ENCODE measurements around the gene TIMM44. TPM values are rescaled to one million over a fixed set of nuclear protein-coding genes. Genes with fewer than 3 reads are reported as not detected.
A peak's percentile ranks its signal among the peaks of the same experiment; 100 is the strongest.

The TIMM44 gene
- polyA plus RNA-seq, 3 donors, result 9.5 to 33.2 (median 10.4) TPM

- DNase-seq, result no peak
- H3K36me3 ChIP-seq (replicated peaks in 1 of 2; ENCODE audit: control insufficient read depth in 1 of 2, insufficient read depth in 2 of 2, low read length in 2 of 2), result peaks cover 71 to 99% of the 10 kb centered on the region in 2 donors
- Mint-ChIP-seq H3K36me3 (peaks cover 69 to 92% of the 10 kb centered on the region in 2 donors), H3K4me1 (peaks cover 4% of the 10 kb centered on the region), H3K27me3 (ENCODE audit: low read depth in 3 of 3) (no peaks in the 10 kb centered on the region), H3K27ac (peak overlapping the region in 1 of 7 donors; percentile 46), H3K4me3 (no peak overlapping the region), H3K9me3 (no peaks in the 10 kb centered on the region)
- no peak overlapping the region for H3K4me3 ChIP-seq (replicated peaks in 1 of 3; ENCODE audit: low read depth in 2 of 3, low read length in 3 of 3)
- H3K4me2 ChIP-seq (replicated peaks; ENCODE audit: extremely low read depth, low read length, poor library complexity, severe bottlenecking), result no peak overlapping the region
- H3K27me3 ChIP-seq (ENCODE audit: control insufficient read depth in 2 of 2, insufficient read depth in 2 of 2, low read length in 2 of 2), result no peaks in the 10 kb centered on the region
- intact Hi-C loops (cut with micrococcal nuclease), result no loop called here
- no peak for TF ChIP-seq CTCF (IDR thresholded peaks at IDR 0.05)
- peaks cover 50% of the 10 kb centered on the region for H3K79me2 ChIP-seq (ENCODE audit: insufficient read depth, low read length)
- H3K4me1 ChIP-seq (ENCODE audit: control insufficient read depth in 1 of 2, insufficient read depth in 2 of 2, low read length in 2 of 2), result no peaks in the 10 kb centered on the region
- H4K20me1 ChIP-seq (ENCODE audit: insufficient read depth, low read length), result peaks cover 75% of the 10 kb centered on the region
- H3K9ac ChIP-seq (ENCODE audit: insufficient read depth, low read length, poor library complexity, severe bottlenecking), result no peak overlapping the region
- WGBS (ENCODE audit: insufficient coverage), result 39% methylated on average over 5 of the region's 7 CpGs
- peak overlapping the region in 1 of 2 donors; percentile 36 for H3K27ac ChIP-seq (ENCODE audit: low read depth in 1 of 2, low read length in 2 of 2)
- no peaks in the 10 kb centered on the region for H3K9me3 ChIP-seq (replicated peaks in 1 of 2; ENCODE audit: control insufficient read depth in 1 of 2, insufficient read depth in 1 of 2, low read length in 2 of 2)
- no peak overlapping the region for H2AFZ ChIP-seq (ENCODE audit: insufficient read depth, low read depth, low read length, poor library complexity, severe bottlenecking)
Measured at GRCh38 chr19:7985481-7985911, 42.0 kb upstream of the TIMM44 start.

- H3K9ac ChIP-seq (ENCODE audit: insufficient read depth, low read length, poor library complexity, severe bottlenecking), result no peak overlapping the region
Measured at GRCh38 chr19:7983995-7984837, 40.8 kb upstream of the TIMM44 start.

More at GRCh38 chr19:7983995-7984837, 40.8 kb upstream of the TIMM44 start:
- no peaks in the 10 kb centered on the region for H3K27me3 Mint-ChIP-seq (ENCODE audit: low read depth in 3 of 3)
- Histone ChIP-seq H3K27ac (ENCODE audit: low read depth in 1 of 2, low read length in 2 of 2) (no peak overlapping the region), H3K27me3 (ENCODE audit: control insufficient read depth in 2 of 2, insufficient read depth in 2 of 2, low read length in 2 of 2) (no peaks in the 10 kb centered on the region), H3K9me3 (replicated peaks in 1 of 2; ENCODE audit: control insufficient read depth in 1 of 2, insufficient read depth in 1 of 2, low read length in 2 of 2) (no peaks in the 10 kb centered on the region), H3K79me2 (ENCODE audit: insufficient read depth, low read length) (peaks cover 43% of the 10 kb centered on the region), H2AFZ (ENCODE audit: insufficient read depth, low read depth, low read length, poor library complexity, severe bottlenecking) (no peak overlapping the region), H3K4me2 (replicated peaks; ENCODE audit: extremely low read depth, low read length, poor library complexity, severe bottlenecking) (no peak overlapping the region), H3K36me3 (replicated peaks in 1 of 2; ENCODE audit: control insufficient read depth in 1 of 2, insufficient read depth in 2 of 2, low read length in 2 of 2) (peaks cover 76 to 99% of the 10 kb centered on the region in 2 donors), H4K20me1 (ENCODE audit: insufficient read depth, low read length) (peaks cover 77% of the 10 kb centered on the region), H3K4me3 (replicated peaks in 1 of 3; ENCODE audit: low read depth in 2 of 3, low read length in 3 of 3) (no peak overlapping the region), H3K4me1 (ENCODE audit: control insufficient read depth in 1 of 2, insufficient read depth in 2 of 2, low read length in 2 of 2) (no peaks in the 10 kb centered on the region)
- H3K4me3 Mint-ChIP-seq, result no peak overlapping the region
- WGBS (ENCODE audit: insufficient coverage), result 98% methylated on average over 13 of the region's 14 CpGs
- intact Hi-C loops (cut with micrococcal nuclease), result no loop called here
- peak overlapping the region in 3 of 7 donors; percentile 20 to 37 (median 31) for H3K27ac Mint-ChIP-seq
- H3K36me3 Mint-ChIP-seq, result peaks cover 72 to 92% of the 10 kb centered on the region in 2 donors
- no peak for DNase-seq
- no peak for TF ChIP-seq CTCF (IDR thresholded peaks at IDR 0.05)
- H3K9me3 Mint-ChIP-seq, result no peaks in the 10 kb centered on the region
- peaks cover 4% of the 10 kb centered on the region for H3K4me1 Mint-ChIP-seq

Data from CD14-positive monocyte (primary cell).